Measurements from ENCODE around the gene EXOSC7. TPM values are rescaled to one million over a fixed set of nuclear protein-coding genes. Genes with fewer than 3 reads are reported as not detected.

Gene EXOSC7
- total RNA-seq, 1 experiment from 2014 or later, result 88.7 TPM

GRCh38 chr3:45008117-45008516 lies 32.1 kb downstream of the EXOSC7 start:
- no peaks in the 10 kb centered on the region for H4K20me1 ChIP-seq (ENCODE audit: control insufficient read depth, insufficient read depth, insufficient read length)
- H3K27ac ChIP-seq (ENCODE audit: insufficient read length, low read depth, low read length), result no peak overlapping the region
- no peak overlapping the region for H4K91ac ChIP-seq (ENCODE audit: insufficient read length, low read depth, low read length)
- DNase-seq, result no peak
- H3K4me2 ChIP-seq (ENCODE audit: insufficient read depth, insufficient read length, low read length), result no peak overlapping the region
- no peak overlapping the region for H2AK5ac ChIP-seq (ENCODE audit: insufficient read length, low read length)
- no peak overlapping the region for H3K18ac ChIP-seq (ENCODE audit: insufficient read length, low read depth, low read length)
- H3K79me1 ChIP-seq (ENCODE audit: insufficient read depth, low read depth, low read length, poor library complexity, severe bottlenecking), result no peaks in the 10 kb centered on the region
- no peak overlapping the region for H3K56ac ChIP-seq (ENCODE audit: insufficient read length, low read depth, low read length)
- no peak overlapping the region for H2BK15ac ChIP-seq (ENCODE audit: low read depth, low read length)
- Mint-ChIP-seq H3K27ac (no peak overlapping the region), H3K9me3 (peaks cover 16% of the 10 kb centered on the region in 2 experiments), H3K27me3 (ENCODE audit: low read depth) (no peaks in the 10 kb centered on the region), H3K36me3 (ENCODE audit: insufficient read depth in 1 of 3, low read depth in 3 of 3) (peaks cover 56 to 81% (median 77%) of the 10 kb centered on the region in 3 experiments), H3K4me1 (no peaks in the 10 kb centered on the region), H3K4me3 (no peak overlapping the region)
- no peak overlapping the region for H2BK5ac ChIP-seq (ENCODE audit: insufficient read length, low read length)
- peaks cover 5% of the 10 kb centered on the region for H3K9me3 ChIP-seq (ENCODE audit: control insufficient read depth, low read depth, low read length)
- no CpG with 5 or more reads among the region's 1 CpG for WGBS (ENCODE audit: extremely low coverage, insufficient read length, low lambda C conversion rate)
- H2BK120ac ChIP-seq (ENCODE audit: low read depth, low read length, poor library complexity, severe bottlenecking), result no peak overlapping the region
- H3K9ac ChIP-seq (ENCODE audit: extremely low read depth, insufficient read length, low read length), result no peak overlapping the region
- no peaks in the 10 kb centered on the region for H3K79me2 ChIP-seq (ENCODE audit: insufficient read depth, low read length)
- H4K8ac ChIP-seq (replicated peaks; ENCODE audit: insufficient read length, low read depth, low read length), result no peak overlapping the region
- no peak overlapping the region for H3K4ac ChIP-seq (ENCODE audit: low read depth, low read length)
- TF ChIP-seq, protein P1, sequence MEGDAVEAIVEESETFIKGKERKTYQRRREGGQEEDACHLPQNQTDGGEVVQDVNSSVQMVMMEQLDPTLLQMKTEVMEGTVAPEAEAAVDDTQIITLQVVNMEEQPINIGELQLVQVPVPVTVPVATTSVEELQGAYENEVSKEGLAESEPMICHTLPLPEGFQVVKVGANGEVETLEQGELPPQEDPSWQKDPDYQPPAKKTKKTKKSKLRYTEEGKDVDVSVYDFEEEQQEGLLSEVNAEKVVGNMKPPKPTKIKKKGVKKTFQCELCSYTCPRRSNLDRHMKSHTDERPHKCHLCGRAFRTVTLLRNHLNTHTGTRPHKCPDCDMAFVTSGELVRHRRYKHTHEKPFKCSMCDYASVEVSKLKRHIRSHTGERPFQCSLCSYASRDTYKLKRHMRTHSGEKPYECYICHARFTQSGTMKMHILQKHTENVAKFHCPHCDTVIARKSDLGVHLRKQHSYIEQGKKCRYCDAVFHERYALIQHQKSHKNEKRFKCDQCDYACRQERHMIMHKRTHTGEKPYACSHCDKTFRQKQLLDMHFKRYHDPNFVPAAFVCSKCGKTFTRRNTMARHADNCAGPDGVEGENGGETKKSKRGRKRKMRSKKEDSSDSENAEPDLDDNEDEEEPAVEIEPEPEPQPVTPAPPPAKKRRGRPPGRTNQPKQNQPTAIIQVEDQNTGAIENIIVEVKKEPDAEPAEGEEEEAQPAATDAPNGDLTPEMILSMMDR (conservative IDR thresholded peaks at IDR 0.05), result no peak
- no peak overlapping the region for H4K5ac ChIP-seq (ENCODE audit: insufficient read length, low read depth, low read length)
- no peaks in the 10 kb centered on the region for H3K4me1 ChIP-seq (ENCODE audit: insufficient read depth, low read length)
- H3K23me2 ChIP-seq (ENCODE audit: insufficient read length, low read depth, low read length, poor library complexity, severe bottlenecking), result no peaks in the 10 kb centered on the region
- no peak overlapping the region for H2AFZ ChIP-seq (ENCODE audit: low read length)
- H2BK12ac ChIP-seq (ENCODE audit: insufficient read length, low read depth, low read length), result no peak overlapping the region
- no peak overlapping the region for H3K14ac ChIP-seq (ENCODE audit: insufficient read depth, low read length)
- H3K23ac ChIP-seq (ENCODE audit: insufficient read length, low read depth, low read length), result no peak overlapping the region
- no peak overlapping the region for H2BK20ac ChIP-seq (ENCODE audit: low read depth, low read length, poor library complexity, severe bottlenecking)
- H3K27me3 ChIP-seq (ENCODE audit: insufficient read depth, low read length), result no peaks in the 10 kb centered on the region
- H3T11ph ChIP-seq (ENCODE audit: low read length), result no peak overlapping the region
